OCI-LY7 (cell line): ENCODE measurements around the gene DNMT3B. TPM values are rescaled to one million over a fixed set of nuclear protein-coding genes. Genes with fewer than 3 reads are reported as not detected.
"Not testable (repeated sequence)": the region's sequence is repeated elsewhere in the genome, so short reads cannot be mapped to it uniquely, and the experiment has no call there.

ENCODE experiments used
- BruUV-seq: library from RNA; stranded (reverse); fragments of 400-500 nt; replicated peaks from 2 replicates; lab custom pipeline; 2021; lab: Mats Ljungman, UMichigan
- CTCF ChIA-PET: fragments of 300-600 bp; sonication (Branson Sonifier 250); formaldehyde crosslinking; loops from one replicate; lab custom pipeline; 2022; ENCODE audit warnings: antibody characterized with exemption; ENCODE audit not compliant: unreplicated experiment; lab: Charles Lee
- POLR2A ChIA-PET: fragments of 300-600 bp; sonication (Branson Sonifier 250); formaldehyde crosslinking; loops from one replicate; lab custom pipeline; 2022; ENCODE audit warnings: antibody characterized with exemption; lab: Charles Lee
- DNase-seq: peaks from one replicate; pipeline ENCODE4 v3.0.0-alpha.2; 2015; ENCODE audit warnings: low spot score
- H2AFZ ChIP-seq: fragments of 200-600 bp; sonication (generic), shearing (Covaris generic); 2 replicates; pipeline ENCODE4 v1.6.1; 2014; ENCODE audit warnings: mild to moderate bottlenecking, antibody characterized with exemption, low read length, moderate library complexity
- H3K27ac ChIP-seq: fragments of 200-600 bp; sonication (generic); 2 replicates; pipeline ENCODE4 v1.5.1; 2014; ENCODE audit warnings: mixed run types, low read depth, mild to moderate bottlenecking, moderate library complexity, low read length, inconsistent platforms; ENCODE audit not compliant: poor library complexity, severe bottlenecking
- H3K36me3 ChIP-seq: fragments of 200-600 bp; sonication (generic); 2 replicates; pipeline ENCODE4 v1.6.1; 2014; ENCODE audit warnings: mild to moderate bottlenecking, antibody characterized with exemption, low read length, moderate library complexity, mixed read lengths; ENCODE audit not compliant: insufficient read depth
- H3K4me1 ChIP-seq: fragments of 200-600 bp; sonication (generic); 2 replicates; pipeline ENCODE4 v1.5.1; 2014; ENCODE audit warnings: mild to moderate bottlenecking, low read length; ENCODE audit not compliant: insufficient read depth, poor library complexity, severe bottlenecking
- H3K4me2 ChIP-seq: fragments of 200-600 bp; sonication (generic); 2 replicates; pipeline ENCODE4 v1.6.1; 2014; ENCODE audit warnings: mild to moderate bottlenecking, low read length
- H3K4me3 ChIP-seq: fragments of 200-600 bp; sonication (generic); 2 replicates; pipeline ENCODE4 v1.5.1; 2014; ENCODE audit warnings: mild to moderate bottlenecking, low read depth, low read length; ENCODE audit not compliant: poor library complexity, severe bottlenecking
- H3K79me2 ChIP-seq: fragments of 200-600 bp; sonication (generic); 2 replicates; pipeline ENCODE4 v1.6.1; 2016; ENCODE audit warnings: low read depth, mild to moderate bottlenecking, low read length, moderate library complexity, mixed read lengths; ENCODE audit not compliant: insufficient read depth
- H3K9me2 ChIP-seq: fragments of 200-600 bp; sonication (generic); 2 replicates; pipeline ENCODE4 v1.6.1; 2016; ENCODE audit warnings: mild to moderate bottlenecking, low read length, mixed read lengths; ENCODE audit not compliant: insufficient read depth
- H3K9me3 ChIP-seq: fragments of 200-600 bp; sonication (generic); 2 replicates; pipeline ENCODE4 v1.6.1; 2014; ENCODE audit warnings: mild to moderate bottlenecking, mixed run types, low read length, mixed read lengths
- H4K20me1 ChIP-seq: fragments of 200-600 bp; sonication (generic); 2 replicates; pipeline ENCODE4 v1.6.1; 2014; ENCODE audit warnings: mild to moderate bottlenecking, antibody characterized with exemption, low read length, moderate library complexity, mixed read lengths; ENCODE audit not compliant: insufficient read depth
- EZH2phosphoT487 ChIP-seq: fragments of 200-600 bp; sonication (generic); IDR thresholded peaks from 2 replicates; pipeline ENCODE4 v1.6.1; 2018; ENCODE audit warnings: low read depth, borderline replicate concordance, mild to moderate bottlenecking, mixed run types, antibody characterized with exemption, low read length, moderate library complexity, mixed read lengths
- intact Hi-C: fragments of 100-400 bp; cut with micrococcal nuclease; formaldehyde crosslinking; loops from one replicate; pipeline ENCODE4 v1.10.0; 2022; ENCODE audit not compliant: unreplicated experiment
- total RNA-seq, 2 experiments: library from RNA; depleted of rRNA in 1 of 2; stranded (reverse); fragments of >200 nt in 1 of 2; shearing (Covaris generic) in 1 of 2; gene quantifications; 2 replicates each; pipeline ENCODE4 v1.2.3, GENCODE V29; 2014 to 2022
- TF ChIP-seq, protein P1 (sequence below): fragments of 200-600 bp; sonication (generic); conservative IDR thresholded peaks from 2 replicates; pipeline ENCODE4 v1.5.1; 2014; ENCODE audit warnings: mild to moderate bottlenecking, antibody characterized with exemption, low read length, moderate library complexity, mixed read lengths

The DNMT3B gene
- total RNA-seq, 2 experiments from 2014 or later, result 12.1 to 13.8 TPM

DNA sequence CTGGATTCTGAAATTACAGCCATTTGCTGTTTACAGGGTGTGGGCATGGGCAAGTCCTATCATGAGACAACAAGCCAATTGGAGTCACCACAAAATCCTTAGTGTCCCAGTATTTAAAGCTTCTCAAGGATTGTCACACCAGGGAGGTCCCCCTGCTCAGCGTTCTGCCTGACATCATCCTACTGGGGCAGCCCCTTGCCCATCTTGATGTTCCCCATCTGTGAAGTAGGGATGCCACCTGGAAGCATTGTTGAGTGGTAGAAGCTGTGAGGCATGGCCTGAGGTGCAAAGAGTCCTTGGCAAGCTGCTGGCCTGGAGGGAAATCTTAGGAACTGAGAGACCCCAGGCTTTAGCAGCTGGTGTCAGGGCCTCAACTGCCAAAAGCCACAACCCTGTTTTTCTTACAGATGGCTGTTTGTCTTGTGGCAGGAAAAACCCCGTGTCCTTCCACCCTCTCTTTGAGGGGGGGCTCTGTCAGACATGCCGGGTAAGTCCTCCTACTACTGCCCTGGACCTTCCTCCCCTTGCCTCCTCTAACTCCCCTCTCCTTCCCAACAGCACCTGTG lies 34.3 kb downstream of the DNMT3B start:
- TF ChIP-seq, protein P1, sequence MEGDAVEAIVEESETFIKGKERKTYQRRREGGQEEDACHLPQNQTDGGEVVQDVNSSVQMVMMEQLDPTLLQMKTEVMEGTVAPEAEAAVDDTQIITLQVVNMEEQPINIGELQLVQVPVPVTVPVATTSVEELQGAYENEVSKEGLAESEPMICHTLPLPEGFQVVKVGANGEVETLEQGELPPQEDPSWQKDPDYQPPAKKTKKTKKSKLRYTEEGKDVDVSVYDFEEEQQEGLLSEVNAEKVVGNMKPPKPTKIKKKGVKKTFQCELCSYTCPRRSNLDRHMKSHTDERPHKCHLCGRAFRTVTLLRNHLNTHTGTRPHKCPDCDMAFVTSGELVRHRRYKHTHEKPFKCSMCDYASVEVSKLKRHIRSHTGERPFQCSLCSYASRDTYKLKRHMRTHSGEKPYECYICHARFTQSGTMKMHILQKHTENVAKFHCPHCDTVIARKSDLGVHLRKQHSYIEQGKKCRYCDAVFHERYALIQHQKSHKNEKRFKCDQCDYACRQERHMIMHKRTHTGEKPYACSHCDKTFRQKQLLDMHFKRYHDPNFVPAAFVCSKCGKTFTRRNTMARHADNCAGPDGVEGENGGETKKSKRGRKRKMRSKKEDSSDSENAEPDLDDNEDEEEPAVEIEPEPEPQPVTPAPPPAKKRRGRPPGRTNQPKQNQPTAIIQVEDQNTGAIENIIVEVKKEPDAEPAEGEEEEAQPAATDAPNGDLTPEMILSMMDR, result no peak
- TF ChIP-seq EZH2phosphoT487, result no peak
- H3K9me3 ChIP-seq, result no peaks in the 10 kb centered on the region
- no peaks in the 10 kb centered on the region for H4K20me1 ChIP-seq
- CTCF ChIA-PET, result no interaction called here
- POLR2A ChIA-PET, result no interaction called here
- H3K4me3 ChIP-seq, result no peak overlapping the region
- no peak overlapping the region for H3K27ac ChIP-seq
- H3K36me3 ChIP-seq, result peaks cover 19% of the 10 kb centered on the region
- H3K79me2 ChIP-seq, result no peaks in the 10 kb centered on the region
- no peaks in the 10 kb centered on the region for H3K4me1 ChIP-seq
- intact Hi-C loops, result no loop called here
- H3K4me2 ChIP-seq, result no peak overlapping the region
- no peak overlapping the region for H2AFZ ChIP-seq
- DNase-seq, result no peak
- no peaks in the 10 kb centered on the region for H3K9me2 ChIP-seq
- no TSS peak for BruUV-seq

DNA sequence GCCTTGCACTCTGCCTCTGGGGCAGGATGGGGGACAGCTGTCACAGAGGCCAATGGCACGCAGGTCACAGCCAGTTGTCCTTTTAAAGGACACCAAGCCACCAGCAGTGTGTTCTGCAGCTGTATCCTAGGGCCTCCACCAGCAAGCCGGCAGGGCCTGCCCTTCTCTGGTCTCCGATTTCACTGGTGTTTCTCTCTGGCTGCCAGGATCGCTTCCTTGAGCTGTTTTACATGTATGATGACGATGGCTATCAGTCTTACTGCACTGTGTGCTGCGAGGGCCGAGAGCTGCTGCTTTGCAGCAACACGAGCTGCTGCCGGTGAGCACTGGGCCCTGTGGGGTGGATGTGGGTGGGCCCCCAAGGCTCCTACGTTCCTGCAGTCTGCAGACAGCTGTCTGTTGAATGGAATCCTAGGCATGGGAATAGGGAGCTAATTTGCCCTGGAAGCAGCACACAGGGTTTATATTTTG lies 34.8 kb downstream of the DNMT3B start:
- Histone ChIP-seq H3K36me3 (peaks cover 20% of the 10 kb centered on the region), H3K9me2 (no peaks in the 10 kb centered on the region), H2AFZ (no peak overlapping the region), H3K4me3 (no peak overlapping the region), H3K4me2 (no peak overlapping the region), H3K4me1 (no peaks in the 10 kb centered on the region), H3K9me3 (no peaks in the 10 kb centered on the region), H3K27ac (no peak overlapping the region), H4K20me1 (no peaks in the 10 kb centered on the region), H3K79me2 (no peaks in the 10 kb centered on the region)
- no peak for DNase-seq
- no TSS peak for BruUV-seq
- POLR2A ChIA-PET, result no interaction called here
- TF ChIP-seq EZH2phosphoT487, result no peak
- TF ChIP-seq, protein P1, result no peak
- intact Hi-C loops, result no loop called here
- CTCF ChIA-PET, result no interaction called here

DNA sequence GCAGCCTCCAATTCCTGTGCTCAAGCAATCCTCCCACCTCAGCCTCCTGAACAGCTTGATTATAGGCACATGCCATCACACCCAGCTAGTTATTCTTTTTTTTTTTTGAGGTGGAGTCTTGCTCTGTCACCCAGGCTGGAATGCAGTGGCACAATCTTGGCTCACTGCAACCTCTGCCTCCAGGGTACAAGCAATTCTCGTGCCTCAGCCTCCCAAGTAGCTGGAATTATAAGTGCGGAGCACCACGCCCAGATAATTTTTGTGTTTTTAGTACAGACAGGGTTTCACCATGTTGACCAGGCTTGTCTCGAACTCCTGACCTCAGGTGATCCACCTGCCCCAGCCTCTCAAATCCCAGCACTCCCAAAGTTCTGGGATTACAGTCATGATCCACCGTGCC lies 35.4 kb downstream of the DNMT3B start:
- CTCF ChIA-PET, H3K27ac ChIP-seq, intact Hi-C loops, POLR2A ChIA-PET, H3K9me3 ChIP-seq, H3K4me1 ChIP-seq, H3K4me3 ChIP-seq, H2AFZ ChIP-seq, H4K20me1 ChIP-seq, H3K4me2 ChIP-seq, BruUV-seq, H3K79me2 ChIP-seq, DNase-seq, H3K9me2 ChIP-seq: not testable (repeated sequence)
- H3K36me3 ChIP-seq, result peaks cover 26% of the 10 kb centered on the region
